ENCODE data around the gene CYP4F3. TPM values are rescaled to one million over a fixed set of nuclear protein-coding genes. Genes with fewer than 3 reads are reported as not detected.
"Not testable (repeated sequence)": the region's sequence is repeated elsewhere in the genome, so short reads cannot be mapped to it uniquely, and the experiment has no call there.

CYP4F3 gene
- total RNA-seq, 2 donors from 2014 or later: 0.14 to 0.18 TPM

- Mint-ChIP-seq H3K36me3 (no peaks in the 10 kb centered on the region), H3K9me3 (no peaks in the 10 kb centered on the region), H3K27ac (no peak overlapping the region)
- no peak for ATAC-seq
- no peak for DNase-seq (ENCODE audit: low spot score in 2 of 2)
These were observed 4.1 kb downstream of the CYP4F3 start for GRCh38 chr19:15644816-15645215.

DNA sequence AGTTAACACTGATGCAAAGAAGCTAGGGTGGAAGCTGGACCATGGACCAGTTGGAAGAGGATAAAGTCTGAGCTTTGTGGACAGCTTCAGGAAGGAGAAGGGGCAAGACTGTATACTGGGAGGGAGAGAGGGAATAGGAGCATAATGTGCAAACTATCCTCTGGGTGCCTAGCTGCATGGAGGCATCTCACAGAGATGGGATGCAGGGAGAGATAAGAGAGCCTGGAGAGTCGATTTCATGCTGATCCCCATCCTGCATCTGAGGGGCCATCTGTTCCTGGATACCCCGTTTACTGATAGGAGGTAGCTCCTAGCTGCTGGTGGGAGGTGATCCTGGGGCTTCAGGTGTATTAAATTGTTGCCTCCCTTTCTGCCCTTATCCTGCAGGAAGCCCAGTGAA lies 8.8 kb downstream of the CYP4F3 start:
- ATAC-seq (no peak), DNase-seq (ENCODE audit: low spot score in 2 of 2) (no peak)
- Mint-ChIP-seq H3K27ac (no peak overlapping the region), H3K36me3 (no peaks in the 10 kb centered on the region), H3K9me3 (peaks cover 0 to 3% of the 10 kb centered on the region in 2 donors)

DNA sequence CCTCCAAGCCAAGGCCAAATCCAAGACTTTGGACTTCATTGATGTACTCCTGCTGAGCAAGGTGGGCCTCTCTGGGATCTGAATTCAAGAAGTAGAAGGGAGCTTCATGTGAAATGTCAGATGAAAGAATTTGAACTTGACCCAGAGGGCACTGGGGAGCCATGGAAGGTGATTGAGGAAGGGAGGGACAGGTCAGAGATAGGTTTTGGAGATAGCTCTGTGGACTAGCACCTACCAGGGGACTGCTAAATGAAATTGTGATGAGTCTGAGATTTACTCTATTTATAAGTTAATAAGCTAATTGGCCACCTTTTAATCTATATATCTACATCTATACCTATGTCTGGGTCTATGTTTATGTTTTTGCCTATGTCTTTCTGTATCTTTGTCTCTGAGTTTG lies 9.4 kb downstream of the CYP4F3 start:
- ATAC-seq: not testable (repeated sequence)

GRCh38 chr19:15651791-15652190 lies 11.1 kb downstream of the CYP4F3 start:
- H3K36me3 Mint-ChIP-seq: no peaks in the 10 kb centered on the region
- H3K27ac Mint-ChIP-seq: no peak overlapping the region
- DNase-seq (ENCODE audit: low spot score in 2 of 2) (no peak), ATAC-seq (no peak)
- peaks cover 0 to 3% of the 10 kb centered on the region in 2 donors for H3K9me3 Mint-ChIP-seq

More for the DNA sequence above, 9.4 kb downstream of the CYP4F3 start:
- H3K9me3 Mint-ChIP-seq; H3K27ac Mint-ChIP-seq; H3K36me3 Mint-ChIP-seq; DNase-seq (ENCODE audit: low spot score in 2 of 2): not testable (repeated sequence)

DNA sequence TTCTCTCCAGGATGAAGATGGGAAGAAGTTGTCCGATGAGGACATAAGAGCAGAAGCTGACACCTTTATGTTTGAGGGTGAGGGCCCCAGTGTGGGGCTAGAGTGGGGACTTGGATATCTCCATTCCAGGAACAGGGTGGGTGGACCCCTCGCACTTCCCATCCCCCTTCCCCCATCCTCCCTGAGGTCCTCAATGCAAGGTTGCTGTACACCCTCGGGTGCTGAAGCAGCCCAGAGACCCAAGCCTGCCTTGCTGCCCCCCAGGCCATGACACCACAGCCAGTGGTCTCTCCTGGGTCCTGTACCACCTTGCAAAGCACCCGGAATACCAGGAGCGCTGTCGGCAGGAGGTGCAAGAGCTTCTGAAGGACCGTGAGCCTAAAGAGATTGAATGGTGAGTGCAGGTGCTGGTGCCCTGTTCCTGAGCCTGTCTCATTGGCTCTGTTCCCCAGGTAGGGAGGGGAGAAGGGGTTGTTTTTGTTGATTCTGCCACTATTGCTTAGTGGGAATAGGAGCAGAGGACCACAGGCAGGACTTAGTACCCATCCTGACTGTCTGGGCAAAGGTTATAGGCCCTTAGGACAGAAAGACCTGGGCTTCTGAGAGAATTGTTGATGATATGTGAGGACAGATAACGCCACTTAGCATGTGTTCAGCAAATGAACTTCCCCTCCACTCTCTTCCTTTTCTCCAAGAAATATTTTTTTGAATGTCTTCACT lies 12.0 kb downstream of the CYP4F3 start:
- no peak for ATAC-seq
- peaks cover 0 to 3% of the 10 kb centered on the region in 2 donors for H3K9me3 Mint-ChIP-seq

GRCh38 chr19:15656467-15656866 lies 15.8 kb downstream of the CYP4F3 start:
- ATAC-seq: no peak
- H3K27ac Mint-ChIP-seq: no peak overlapping the region
- peaks cover 0 to 3% of the 10 kb centered on the region in 2 donors for H3K9me3 Mint-ChIP-seq
- DNase-seq (ENCODE audit: low spot score in 2 of 2): no peak
- H3K36me3 Mint-ChIP-seq: no peaks in the 10 kb centered on the region

More for the DNA sequence above, 12.0 kb downstream of the CYP4F3 start:
- DNase-seq (ENCODE audit: low spot score in 2 of 2): no peak
- H3K27ac Mint-ChIP-seq: no peak overlapping the region
- H3K36me3 Mint-ChIP-seq: no peaks in the 10 kb centered on the region

GRCh38 chr19:15663247-15663646 lies 22.6 kb downstream of the CYP4F3 start:
- no peak overlapping the region for H3K27ac Mint-ChIP-seq
- ATAC-seq (no peak), DNase-seq (ENCODE audit: low spot score in 2 of 2) (no peak)
- no peaks in the 10 kb centered on the region for H3K36me3 Mint-ChIP-seq
- H3K9me3 Mint-ChIP-seq: no peaks in the 10 kb centered on the region

DNA sequence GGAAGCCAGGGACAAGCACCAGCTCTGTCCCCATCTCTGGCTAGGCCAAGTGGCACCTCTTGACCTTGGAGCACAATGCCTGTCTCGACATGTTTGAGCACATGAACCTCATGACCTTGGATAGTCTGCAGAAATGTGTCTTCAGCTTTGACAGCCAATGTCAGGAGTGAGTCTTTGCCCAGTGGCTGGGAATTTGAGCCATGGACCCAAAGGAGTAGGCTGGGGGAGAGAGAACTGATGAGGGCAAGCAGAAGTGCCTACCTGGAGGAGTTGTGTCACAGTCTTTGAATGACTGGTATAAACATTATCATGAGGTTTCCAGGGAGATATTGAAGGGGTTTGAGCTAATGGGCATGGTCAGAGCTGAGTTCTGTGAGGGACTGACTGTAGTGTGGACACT lies 25.5 kb downstream of the CYP4F3 start:
- Mint-ChIP-seq H3K27ac (no peak overlapping the region), H3K36me3 (no peaks in the 10 kb centered on the region), H3K9me3 (no peaks in the 10 kb centered on the region)
- ATAC-seq (no peak), DNase-seq (ENCODE audit: low spot score in 2 of 2) (no peak)

DNA sequence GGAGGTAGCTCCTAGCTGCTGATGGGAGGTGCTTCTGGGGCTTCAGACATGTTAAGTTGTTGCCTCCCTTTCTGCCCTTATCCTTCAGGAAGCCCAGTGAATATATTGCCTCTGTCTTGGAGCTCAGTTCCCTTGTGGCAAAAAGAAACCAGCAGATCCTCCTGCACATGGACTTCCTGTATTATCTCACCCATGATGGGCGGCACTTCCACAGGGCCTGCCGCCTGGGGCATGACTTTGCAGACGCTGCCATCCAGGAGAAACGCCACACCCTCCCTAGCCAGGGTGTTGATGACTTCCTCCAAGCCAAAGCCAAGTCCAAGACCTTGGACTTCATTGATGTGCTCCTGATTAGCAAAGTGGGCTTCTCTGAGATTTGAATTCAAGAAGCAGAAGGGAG lies 26.2 kb downstream of the CYP4F3 start:
- ATAC-seq: no peak
- Mint-ChIP-seq H3K36me3 (no peaks in the 10 kb centered on the region), H3K9me3 (no peaks in the 10 kb centered on the region), H3K27ac (no peak overlapping the region)
- no peak for DNase-seq (ENCODE audit: low spot score in 2 of 2)

- ATAC-seq: no peak
- DNase-seq (ENCODE audit: low spot score in 2 of 2): no peak
- peaks cover 3 to 7% of the 10 kb centered on the region in 2 donors for H3K9me3 Mint-ChIP-seq
- no peaks in the 10 kb centered on the region for H3K36me3 Mint-ChIP-seq
- H3K27ac Mint-ChIP-seq: no peak overlapping the region
These were observed 28.7 kb downstream of the CYP4F3 start for GRCh38 chr19:15669440-15669839.

- DNase-seq (ENCODE audit: low spot score in 2 of 2) (no peak), ATAC-seq (no peak)
- Mint-ChIP-seq H3K27ac (no peak overlapping the region), H3K9me3 (peaks cover 7 to 10% of the 10 kb centered on the region in 2 donors), H3K36me3 (no peaks in the 10 kb centered on the region)
These were observed 29.2 kb downstream of the CYP4F3 start for GRCh38 chr19:15669891-15670290.

- no peak overlapping the region for H3K27ac Mint-ChIP-seq
- DNase-seq (ENCODE audit: low spot score in 2 of 2) (no peak), ATAC-seq (no peak)
- H3K36me3 Mint-ChIP-seq: no peaks in the 10 kb centered on the region
- peaks cover 9 to 10% of the 10 kb centered on the region in 2 donors for H3K9me3 Mint-ChIP-seq
These were observed 30.6 kb downstream of the CYP4F3 start for GRCh38 chr19:15671237-15671821.

DNA sequence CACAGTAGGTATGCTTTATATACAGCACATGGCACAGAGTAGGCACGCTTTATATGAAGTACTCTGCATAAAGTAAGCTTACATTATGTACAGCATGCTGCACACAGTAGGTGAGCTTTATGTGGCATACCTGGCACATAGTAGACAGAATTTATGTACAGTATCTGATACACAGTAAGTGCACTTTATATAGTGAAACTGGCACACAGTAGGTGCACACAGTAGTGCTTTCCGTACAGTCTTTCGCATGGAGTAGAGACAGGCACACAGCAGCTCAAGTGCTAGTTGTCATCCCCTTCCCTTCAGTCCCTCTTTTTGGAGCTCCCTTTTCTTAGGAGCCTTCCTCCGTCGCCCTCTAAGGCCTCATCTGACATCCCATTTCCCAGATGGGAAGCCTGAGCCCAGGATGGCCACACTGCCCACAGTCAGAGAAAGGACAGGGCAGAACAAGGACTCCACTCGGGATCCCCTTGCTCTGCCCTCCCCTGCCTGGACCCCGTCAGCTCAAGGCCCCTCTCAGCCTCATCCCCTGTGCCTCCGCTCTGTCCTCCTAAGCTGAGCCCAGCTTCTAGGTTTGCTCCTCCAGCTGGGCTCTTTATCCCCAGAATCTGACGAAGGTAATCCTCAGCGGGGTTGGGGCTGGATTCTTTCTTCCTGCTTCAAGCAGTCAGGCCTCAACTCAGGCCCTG lies 31.3 kb downstream of the CYP4F3 start:
- no peaks in the 10 kb centered on the region for H3K36me3 Mint-ChIP-seq
- H3K9me3 Mint-ChIP-seq: peaks cover 14% of the 10 kb centered on the region in 2 donors
- peak overlapping the region in 1 of 2 donors; percentile 31 for H3K27ac Mint-ChIP-seq
- ATAC-seq (no peak), DNase-seq (ENCODE audit: low spot score in 2 of 2) (no peak)

DNA sequence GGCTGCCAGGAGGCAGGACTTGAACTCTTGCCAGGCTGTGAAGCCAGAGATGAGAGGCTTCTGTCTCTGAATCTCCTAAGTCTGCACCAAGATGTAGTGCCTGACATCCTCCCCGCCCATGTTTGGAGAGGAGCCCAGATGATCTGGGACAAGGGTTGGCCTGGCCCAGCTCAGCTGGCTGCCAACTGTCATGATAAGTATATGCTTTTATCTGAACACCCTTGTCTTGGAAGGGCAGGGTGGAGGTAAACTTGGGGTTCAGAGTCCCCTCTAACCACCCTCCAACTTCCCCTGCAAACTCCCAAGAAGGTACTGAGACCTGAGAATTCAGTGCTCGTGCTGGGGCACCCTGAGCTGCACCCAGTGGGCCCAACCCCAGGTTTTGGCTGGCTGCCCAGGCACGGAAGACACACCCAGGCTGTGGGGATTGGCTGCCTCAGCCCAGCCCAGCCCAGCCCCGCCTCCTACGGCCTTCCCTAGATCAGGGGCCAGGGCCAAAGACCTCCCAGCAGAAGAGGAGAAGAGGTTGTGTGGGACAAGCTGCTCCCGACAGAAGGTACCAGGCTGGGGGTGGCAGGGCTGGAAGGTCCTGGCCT lies 32.0 kb downstream of the CYP4F3 start, which contains the start of gene CYP4F12:
TSS of gene CYP4F12 (plus strand) at position 508 of the 596 bp plus-strand sequence. CDS start 443 bp downstream, outside the sequence.
- Mint-ChIP-seq H3K9me3 (peaks cover 17 to 18% of the 10 kb centered on the region in 2 donors), H3K36me3 (peaks cover 0 to 4% of the 10 kb centered on the region in 2 donors), H3K27ac (peak within 1 kb of the TSS in 1 of 2 donors; percentile 31)
- ATAC-seq (peak; percentile 28 to 40), DNase-seq (ENCODE audit: low spot score in 2 of 2) (no peak)

DNA sequence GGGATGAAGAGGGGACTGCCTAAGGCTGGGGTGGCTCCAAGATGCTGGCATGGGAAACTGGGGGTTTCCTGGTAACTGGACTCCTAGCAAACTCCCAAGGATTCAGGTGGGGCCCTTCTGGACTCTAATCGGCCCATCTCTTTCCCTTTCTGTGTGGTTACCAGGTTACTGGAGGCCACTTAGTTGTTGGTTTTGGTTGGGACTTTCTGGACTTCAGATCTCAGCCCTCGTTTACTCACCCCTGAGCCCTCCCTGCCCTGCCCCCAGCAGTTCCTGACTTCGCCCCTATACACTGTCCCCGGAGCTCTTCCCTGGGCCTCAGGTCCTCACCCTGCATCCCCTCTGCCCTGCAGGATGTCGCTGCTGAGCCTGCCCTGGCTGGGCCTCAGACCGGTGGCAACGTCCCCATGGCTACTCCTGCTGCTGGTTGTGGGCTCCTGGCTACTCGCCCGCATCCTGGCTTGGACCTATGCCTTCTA lies 32.5 kb downstream of the CYP4F3 start:
- Mint-ChIP-seq H3K27ac (peak overlapping the region in 1 of 2 donors; percentile 31), H3K36me3 (peaks cover 0 to 9% of the 10 kb centered on the region in 2 donors), H3K9me3 (peaks cover 22 to 23% of the 10 kb centered on the region in 2 donors)
- DNase-seq (ENCODE audit: low spot score in 2 of 2): no peak
- peak in 1 of 2 donors; percentile 44 for ATAC-seq

DNA sequence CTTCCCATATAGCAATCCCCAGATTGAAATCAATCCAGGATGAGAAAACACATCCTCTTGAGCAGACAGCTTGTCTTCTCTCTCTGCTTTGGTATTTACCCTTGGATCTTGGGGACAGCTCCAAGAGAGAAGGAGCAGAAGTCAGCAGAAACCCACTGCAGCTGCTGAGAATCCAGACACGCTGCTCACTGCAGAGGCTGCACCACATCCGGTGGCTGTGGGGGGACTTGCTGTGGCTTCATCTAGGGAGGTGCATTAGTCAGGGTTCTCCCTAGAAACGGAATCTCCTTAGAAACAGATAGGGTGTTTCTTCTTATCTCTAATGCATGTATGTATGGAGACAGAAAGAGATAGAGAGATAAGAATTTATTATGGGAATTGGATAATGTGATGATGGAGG lies 34.9 kb downstream of the CYP4F3 start:
- Mint-ChIP-seq H3K27ac (peak overlapping the region; percentile 55 to 61), H3K9me3 (peaks cover 23 to 29% of the 10 kb centered on the region in 2 donors), H3K36me3 (peaks cover 0 to 9% of the 10 kb centered on the region in 2 donors)
- no peak for DNase-seq (ENCODE audit: low spot score in 2 of 2)
- ATAC-seq: no peak

DNA sequence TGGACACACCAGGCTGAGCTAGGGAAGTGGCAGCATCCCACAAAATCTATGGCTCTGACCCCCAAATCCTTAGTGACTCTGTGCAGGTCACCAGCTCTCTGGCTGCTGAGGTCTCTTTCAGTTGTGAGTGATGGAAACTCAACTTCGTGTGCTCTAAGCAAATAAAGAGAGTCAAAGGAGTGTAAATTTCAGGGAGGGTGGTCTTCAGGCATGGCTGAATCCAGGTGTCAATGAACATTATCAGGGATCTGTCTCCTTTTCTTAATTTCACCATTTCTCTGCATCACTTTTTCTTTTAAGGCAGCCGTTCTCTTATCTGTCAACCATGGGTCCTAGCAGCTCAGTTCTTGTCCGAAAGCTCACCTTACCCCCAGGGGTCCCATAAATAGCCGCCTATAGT lies 38.4 kb downstream of the CYP4F3 start:
- peak overlapping the region in 1 of 2 donors; percentile 31 for H3K27ac Mint-ChIP-seq
- no peak for ATAC-seq
- H3K36me3 Mint-ChIP-seq: peaks cover 0 to 9% of the 10 kb centered on the region in 2 donors
- H3K9me3 Mint-ChIP-seq: peaks cover 19 to 29% of the 10 kb centered on the region in 2 donors
- DNase-seq (ENCODE audit: low spot score in 2 of 2): no peak
